ENCODE measurements around the gene TRAPPC2B. TPM values are rescaled to one million over a fixed set of nuclear protein-coding genes. Genes with fewer than 3 reads are reported as not detected.

The TRAPPC2B gene
- total RNA-seq, 1 experiment from 2014 or later: 11.7 TPM

- H3K27me3 Mint-ChIP-seq (ENCODE audit: unreplicated experiment): no peaks in the 10 kb centered on the region
- DNase-seq: peak; percentile 94
- TF ChIP-seq CTCF (IDR thresholded peaks at IDR 0.05; ENCODE audit: unreplicated experiment): no peak
- H3K27ac Mint-ChIP-seq (ENCODE audit: unreplicated experiment): peak within 1 kb of the TSS; percentile 65
- CTCF ChIA-PET: no interaction called here
- H3K9me3 Mint-ChIP-seq (ENCODE audit: low read depth, unreplicated experiment): peaks cover 21% of the 10 kb centered on the region
- H3K4me1 Mint-ChIP-seq (ENCODE audit: low read depth, unreplicated experiment): peaks cover 10% of the 10 kb centered on the region
- peak within 1 kb of the TSS; percentile 99 for H3K4me3 Mint-ChIP-seq (ENCODE audit: low read depth, unreplicated experiment)
- TSS peak; percentile 44 for BruUV-seq (replicated peaks)
- intact Hi-C loops (cut with micrococcal nuclease; ENCODE audit: unreplicated experiment): loop anchor here (1.0 kb wide), 1 partner anchor 22 kb away; the partner anchor contains the start of gene ZNF548
- peaks cover 21% of the 10 kb centered on the region for H3K36me3 Mint-ChIP-seq (ENCODE audit: insufficient read depth, unreplicated experiment)
Measured at GRCh38 chr19:57410877-57411671, 47.7 kb downstream of the TRAPPC2B start, which contains the start of gene ZNF17. TSS of gene ZNF17 (plus strand) at chr19:57411161. CDS start at chr19:57413616, 2,455 bp downstream.

Other genes with a start within 250 kb of the TRAPPC2B start
- gene USP29, start 243.6 kb upstream of the TRAPPC2B start, total RNA-seq (2022): not detected in 2 replicates
- not detected in 2 replicates for gene ZIM3, start 218.3 kb upstream of the TRAPPC2B start, total RNA-seq (2022)
- gene DUXA, start 196.1 kb upstream of the TRAPPC2B start, total RNA-seq (2022): not detected in 2 replicates
- gene ZNF264, start 172.1 kb upstream of the TRAPPC2B start, total RNA-seq (2022): 28.7 and 29.0 TPM in 2 replicates
- 0.83 and 1.3 TPM in 2 replicates for gene AURKC, start 132.5 kb upstream of the TRAPPC2B start, total RNA-seq (2022)
- 13.8 and 14.1 TPM in 2 replicates for gene ZNF805, start 122.9 kb upstream of the TRAPPC2B start, total RNA-seq (2022)
- 68.2 and 74.8 TPM in 2 replicates for gene ZNF460, start 83.1 kb upstream of the TRAPPC2B start, total RNA-seq (2022)
- gene ZNF543, start 43.1 kb upstream of the TRAPPC2B start, total RNA-seq (2022): 8.5 and 9.0 TPM in 2 replicates
- 6.2 and 6.5 TPM in 2 replicates for gene ZNF304, start 12.3 kb upstream of the TRAPPC2B start, total RNA-seq (2022)
- 7.2 and 7.7 TPM in 2 replicates for gene ZNF547, start within 50 bp of the TRAPPC2B start, total RNA-seq (2022)
- gene ZNF548, start 26.3 kb downstream of the TRAPPC2B start, total RNA-seq (2022): 20.3 and 23.0 TPM in 2 replicates
- gene ZNF17, start 47.6 kb downstream of the TRAPPC2B start, total RNA-seq (2022): 14.7 and 15.8 TPM in 2 replicates
- gene ZNF749, start 71.8 kb downstream of the TRAPPC2B start, total RNA-seq (2022): 20.4 and 20.8 TPM in 2 replicates
- gene VN1R1, start 93.6 kb downstream of the TRAPPC2B start, total RNA-seq (2022): 1.0 and 2.0 TPM in 2 replicates
- gene ZNF772, start 114.0 kb downstream of the TRAPPC2B start, total RNA-seq (2022): 11.4 and 15.6 TPM in 2 replicates
- gene ZNF419, start 124.2 kb downstream of the TRAPPC2B start, total RNA-seq (2022): 17.9 and 19.6 TPM in 2 replicates
- 13.4 and 17.2 TPM in 2 replicates for gene ZNF773, start 136.4 kb downstream of the TRAPPC2B start, total RNA-seq (2022)
- gene ZNF549, start 163.8 kb downstream of the TRAPPC2B start, total RNA-seq (2022): 6.4 and 7.1 TPM in 2 replicates
- gene ZNF550, start 196.3 kb downstream of the TRAPPC2B start, total RNA-seq (2022): 18.6 and 22.4 TPM in 2 replicates
- gene ZNF416, start 215.4 kb downstream of the TRAPPC2B start, total RNA-seq (2022): 6.1 and 6.6 TPM in 2 replicates
- gene ZIK1, start 220.6 kb downstream of the TRAPPC2B start, total RNA-seq (2022): not detected in 2 replicates
- 8.2 and 10.4 TPM in 2 replicates for gene ZNF530, start 236.3 kb downstream of the TRAPPC2B start, total RNA-seq (2022)

Measured in Calu3 (cell line).